OCI-LY7 (cell line): Measurements from ENCODE around the gene MFAP3L.

Source experiments
- EZH2phosphoT487 ChIP-seq: fragments of 200-600 bp; sonication (generic); IDR thresholded peaks from 2 replicates; pipeline ENCODE4 v1.6.1; 2018; ENCODE audit warnings: low read depth, borderline replicate concordance, mild to moderate bottlenecking, mixed run types, antibody characterized with exemption, low read length, moderate library complexity, mixed read lengths
- TF ChIP-seq, protein P1 (sequence below): fragments of 200-600 bp; sonication (generic); conservative IDR thresholded peaks from 2 replicates; pipeline ENCODE4 v1.5.1; 2014; ENCODE audit warnings: mild to moderate bottlenecking, antibody characterized with exemption, low read length, moderate library complexity, mixed read lengths

DNA sequence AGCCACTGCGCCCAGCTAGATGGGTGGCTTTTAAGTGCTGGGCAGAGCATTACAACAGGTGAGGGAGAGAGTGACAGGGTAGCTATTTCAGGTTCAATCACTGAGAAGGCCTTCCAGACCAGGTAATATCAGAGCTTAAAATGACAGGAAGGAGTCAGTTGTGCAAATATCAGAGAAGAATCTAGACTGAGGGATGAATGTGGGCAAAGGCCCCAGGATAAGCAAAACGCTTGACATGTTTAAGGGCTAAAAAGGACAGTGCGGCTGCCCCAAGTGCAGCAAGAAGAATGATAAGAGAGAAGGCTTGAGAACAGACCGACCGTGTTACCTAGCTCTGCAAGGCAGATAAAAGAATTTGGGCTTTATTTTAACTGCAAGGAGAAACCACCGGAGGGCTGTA lies 45.0 kb upstream of the MFAP3L start:
- no peak for TF ChIP-seq EZH2phosphoT487
- TF ChIP-seq, protein P1, sequence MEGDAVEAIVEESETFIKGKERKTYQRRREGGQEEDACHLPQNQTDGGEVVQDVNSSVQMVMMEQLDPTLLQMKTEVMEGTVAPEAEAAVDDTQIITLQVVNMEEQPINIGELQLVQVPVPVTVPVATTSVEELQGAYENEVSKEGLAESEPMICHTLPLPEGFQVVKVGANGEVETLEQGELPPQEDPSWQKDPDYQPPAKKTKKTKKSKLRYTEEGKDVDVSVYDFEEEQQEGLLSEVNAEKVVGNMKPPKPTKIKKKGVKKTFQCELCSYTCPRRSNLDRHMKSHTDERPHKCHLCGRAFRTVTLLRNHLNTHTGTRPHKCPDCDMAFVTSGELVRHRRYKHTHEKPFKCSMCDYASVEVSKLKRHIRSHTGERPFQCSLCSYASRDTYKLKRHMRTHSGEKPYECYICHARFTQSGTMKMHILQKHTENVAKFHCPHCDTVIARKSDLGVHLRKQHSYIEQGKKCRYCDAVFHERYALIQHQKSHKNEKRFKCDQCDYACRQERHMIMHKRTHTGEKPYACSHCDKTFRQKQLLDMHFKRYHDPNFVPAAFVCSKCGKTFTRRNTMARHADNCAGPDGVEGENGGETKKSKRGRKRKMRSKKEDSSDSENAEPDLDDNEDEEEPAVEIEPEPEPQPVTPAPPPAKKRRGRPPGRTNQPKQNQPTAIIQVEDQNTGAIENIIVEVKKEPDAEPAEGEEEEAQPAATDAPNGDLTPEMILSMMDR, result no peak
